ENCODE results near the gene GTF2F1.
"Not testable (repeated sequence)": the region's sequence is repeated elsewhere in the genome, so short reads cannot be mapped to it uniquely, and the experiment has no call there.

The GTF2F1 gene

DNA sequence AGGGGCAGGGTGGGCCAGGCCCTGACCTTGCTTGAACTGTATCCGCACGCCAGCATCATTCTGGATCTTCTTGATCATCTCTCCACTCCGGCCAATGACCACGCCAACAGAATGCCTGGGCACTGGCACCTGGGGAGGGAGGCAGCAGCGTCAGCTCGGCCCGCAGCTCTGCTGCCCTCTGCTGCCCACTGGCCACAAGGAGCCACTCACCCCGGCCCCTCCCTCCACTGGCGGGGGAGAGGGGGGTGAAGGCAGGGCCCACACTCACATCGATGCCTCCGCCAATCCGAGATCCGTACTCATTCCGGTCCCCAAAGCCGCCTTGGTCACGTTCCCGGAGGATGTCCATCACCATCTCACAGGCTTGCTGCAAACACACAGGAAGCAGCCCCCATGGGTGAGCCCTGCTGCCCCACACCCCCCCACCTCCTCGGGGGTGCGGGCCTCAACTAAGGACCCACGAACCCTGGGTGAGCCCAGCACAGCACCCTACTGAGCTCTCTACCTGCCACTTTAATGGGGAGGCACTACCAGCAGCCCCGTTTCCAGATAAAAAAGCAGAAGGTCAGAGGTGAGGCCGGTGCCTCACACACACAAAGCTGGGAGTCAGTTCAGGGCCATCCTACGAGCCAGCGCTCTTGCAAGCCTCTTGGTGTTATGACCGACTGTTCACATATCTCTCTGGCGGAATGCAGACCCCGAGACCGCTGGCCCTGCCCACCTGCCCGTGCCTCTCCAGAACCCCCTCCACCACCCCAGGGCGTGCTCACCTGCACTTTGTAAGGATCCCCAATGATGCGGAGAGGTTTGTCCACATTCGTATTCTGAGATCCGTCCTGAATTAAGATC lies 25.0 kb upstream of the GTF2F1 start:
- no peak for DNase-seq (ENCODE audit: low read depth)

DNA sequence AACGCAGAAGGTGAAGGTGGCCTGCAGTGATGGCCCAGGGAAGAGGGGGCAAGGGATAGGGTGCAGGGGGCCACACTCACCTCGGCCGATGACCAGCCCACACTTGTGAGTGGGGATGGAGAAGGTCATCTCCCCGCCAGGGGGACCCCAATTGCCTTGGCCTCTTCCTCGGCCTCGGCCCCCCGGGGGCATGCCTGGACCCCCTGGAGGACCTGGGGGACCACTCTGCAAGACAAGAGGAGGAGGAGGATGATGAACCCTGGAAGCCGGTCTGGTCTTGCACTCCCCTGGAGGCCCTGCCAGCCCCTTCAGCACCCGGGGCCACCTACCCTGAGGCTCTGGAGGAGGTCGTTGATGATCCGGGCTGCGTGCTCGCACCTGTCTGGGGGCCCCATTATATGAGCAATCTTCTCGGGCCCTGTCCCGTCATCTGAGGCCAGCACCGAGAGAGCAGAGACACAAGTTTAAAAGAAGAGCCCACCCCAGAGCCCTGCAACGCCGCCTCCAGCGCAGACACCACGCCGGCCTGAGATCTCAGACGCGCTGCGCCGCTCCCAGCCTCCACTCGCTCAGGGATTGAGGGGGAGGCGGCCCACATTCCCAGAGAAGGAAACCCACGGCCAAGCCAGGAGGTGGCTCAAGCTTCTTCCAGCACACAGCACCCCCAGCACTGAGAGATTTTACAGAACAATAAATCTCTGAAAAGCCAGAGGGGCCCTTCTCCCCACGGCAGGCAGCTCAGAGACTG lies 23.9 kb upstream of the GTF2F1 start:
- DNase-seq (ENCODE audit: low read depth) = no peak

DNA sequence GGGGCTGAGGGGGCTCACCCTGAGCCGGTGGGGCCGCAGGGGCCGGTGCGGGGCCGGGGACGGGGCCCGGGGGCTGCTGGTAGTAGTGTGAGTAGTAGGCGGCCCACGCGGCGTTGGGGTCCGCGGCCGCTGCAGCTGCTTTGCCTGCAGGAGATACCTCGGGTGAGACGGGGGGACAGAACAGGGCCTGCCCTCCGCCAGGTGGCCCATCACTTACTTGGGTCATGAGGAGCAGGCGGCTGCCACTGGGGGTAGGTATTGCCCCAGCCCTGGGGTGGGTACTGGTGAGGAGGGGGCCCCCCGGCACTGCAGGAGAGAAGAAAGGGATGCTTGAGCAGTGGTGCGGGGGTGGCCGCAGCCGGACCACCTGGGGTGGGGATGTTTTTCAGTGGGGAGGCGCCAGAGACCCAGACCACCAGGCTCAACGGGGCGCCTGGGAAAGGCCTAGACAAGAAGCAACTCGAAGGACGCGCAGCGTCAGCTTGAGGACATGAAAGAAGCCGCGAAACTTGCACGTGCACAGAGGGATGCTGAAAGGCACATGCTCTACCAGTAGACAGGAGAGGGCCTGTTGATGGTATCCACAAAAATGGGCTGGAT lies 22.7 kb upstream of the GTF2F1 start:
- no peak for DNase-seq (ENCODE audit: low read depth)

DNA sequence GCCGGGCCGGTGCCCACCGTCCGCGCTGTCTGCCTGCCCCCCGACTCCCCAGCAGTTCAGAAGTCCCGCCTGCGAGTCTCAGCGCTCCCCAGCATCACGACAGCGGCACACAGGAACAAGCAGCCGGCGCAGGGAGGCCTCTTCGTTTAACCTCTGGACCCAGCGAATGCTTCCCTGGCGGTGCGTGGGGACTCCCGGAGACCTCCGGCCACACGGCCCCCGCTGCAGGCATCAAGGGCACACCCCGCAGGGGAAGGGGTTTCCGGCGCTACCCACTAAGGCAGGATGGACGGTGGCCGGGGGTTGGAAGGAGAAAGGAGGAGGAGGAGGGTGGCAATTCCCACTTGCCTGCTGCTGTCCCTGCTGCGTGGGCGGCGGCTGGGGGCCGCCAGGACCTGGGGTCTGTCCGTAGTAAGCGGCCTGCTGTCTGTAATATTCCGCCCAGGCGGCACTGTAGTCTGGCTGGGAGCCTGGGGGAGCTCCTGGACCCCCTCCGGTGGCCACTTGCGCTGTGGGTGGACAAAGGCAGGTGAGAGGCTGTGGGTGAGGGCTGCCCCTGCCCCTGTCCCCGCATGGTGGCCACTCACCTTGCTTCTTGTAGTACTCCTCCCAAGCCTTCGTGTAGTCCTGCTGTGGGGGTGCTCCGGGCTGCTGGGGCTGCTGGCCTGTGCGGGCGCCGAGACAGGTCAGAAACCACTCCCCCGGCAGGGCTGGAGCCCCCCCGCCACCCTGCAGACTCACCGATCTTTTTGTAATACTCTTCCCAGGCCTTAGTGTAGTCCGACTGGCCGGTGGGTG lies 22.0 kb upstream of the GTF2F1 start:
- DNase-seq (ENCODE audit: low read depth) = no peak

DNA sequence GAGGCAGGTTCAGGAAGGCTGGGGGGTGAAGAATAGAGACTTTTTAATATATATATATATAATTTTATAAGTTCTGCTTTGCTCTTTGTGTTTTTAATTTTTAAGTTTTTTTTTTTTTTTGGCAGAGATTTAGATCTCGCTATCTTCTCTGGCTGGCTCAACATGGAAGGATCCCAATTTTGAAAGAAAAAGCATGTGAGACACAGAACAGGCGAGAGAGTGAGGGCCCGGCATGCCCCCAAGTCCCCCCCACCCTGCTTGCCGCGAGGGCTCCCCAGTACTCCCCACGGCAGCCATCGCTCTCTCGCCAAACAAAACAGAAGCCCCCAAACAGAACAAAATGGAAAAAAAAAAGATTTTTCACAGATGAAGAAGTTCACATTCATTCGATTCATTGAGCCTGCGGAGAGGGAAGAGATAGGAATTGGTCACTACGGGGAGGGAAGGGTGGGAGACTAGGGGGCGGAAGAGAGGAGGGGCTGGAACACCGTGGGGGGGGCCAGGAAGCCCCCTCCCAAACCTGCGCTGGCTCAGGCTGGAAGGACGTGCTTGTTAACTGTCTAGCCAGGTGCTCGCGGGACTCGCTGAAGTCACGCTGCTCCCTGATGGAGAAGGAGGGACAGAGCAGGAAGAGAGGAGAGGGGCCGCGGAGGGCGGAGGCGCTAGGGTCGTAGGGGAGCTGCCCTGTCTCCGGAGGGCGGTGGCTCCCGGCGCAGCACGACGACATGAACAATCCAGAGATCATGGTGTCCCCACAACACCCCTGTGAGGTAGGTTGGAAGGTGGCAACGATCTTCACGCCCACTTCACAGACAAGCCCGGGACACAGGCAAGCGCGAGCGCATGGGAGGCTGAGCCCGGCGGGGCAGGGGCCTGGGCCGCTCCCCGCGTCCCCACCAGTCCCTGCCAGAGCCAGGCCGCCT lies 21.0 kb upstream of the GTF2F1 start:
- no peak for DNase-seq (ENCODE audit: low read depth)

DNA sequence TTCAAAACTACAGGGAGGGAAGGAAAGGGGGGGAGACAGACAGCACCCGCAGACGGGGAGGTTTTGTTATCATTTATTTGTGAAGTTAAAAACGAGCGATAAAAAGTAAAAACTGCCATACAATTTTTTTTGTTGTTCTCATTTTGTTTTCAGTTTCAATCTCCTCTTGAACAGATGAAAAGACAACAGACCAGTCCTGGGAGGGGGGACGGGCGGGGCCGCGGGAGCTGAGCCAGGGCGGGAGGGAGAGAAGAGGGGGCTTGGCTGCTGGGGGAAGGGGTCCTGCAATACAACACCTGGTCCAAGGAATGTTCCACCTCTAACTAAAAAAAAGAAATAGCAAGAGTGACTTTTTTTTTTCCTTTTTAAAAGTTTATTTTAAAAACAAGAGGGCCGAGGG lies 20.3 kb upstream of the GTF2F1 start:
- no peak for DNase-seq (ENCODE audit: low read depth)

DNA sequence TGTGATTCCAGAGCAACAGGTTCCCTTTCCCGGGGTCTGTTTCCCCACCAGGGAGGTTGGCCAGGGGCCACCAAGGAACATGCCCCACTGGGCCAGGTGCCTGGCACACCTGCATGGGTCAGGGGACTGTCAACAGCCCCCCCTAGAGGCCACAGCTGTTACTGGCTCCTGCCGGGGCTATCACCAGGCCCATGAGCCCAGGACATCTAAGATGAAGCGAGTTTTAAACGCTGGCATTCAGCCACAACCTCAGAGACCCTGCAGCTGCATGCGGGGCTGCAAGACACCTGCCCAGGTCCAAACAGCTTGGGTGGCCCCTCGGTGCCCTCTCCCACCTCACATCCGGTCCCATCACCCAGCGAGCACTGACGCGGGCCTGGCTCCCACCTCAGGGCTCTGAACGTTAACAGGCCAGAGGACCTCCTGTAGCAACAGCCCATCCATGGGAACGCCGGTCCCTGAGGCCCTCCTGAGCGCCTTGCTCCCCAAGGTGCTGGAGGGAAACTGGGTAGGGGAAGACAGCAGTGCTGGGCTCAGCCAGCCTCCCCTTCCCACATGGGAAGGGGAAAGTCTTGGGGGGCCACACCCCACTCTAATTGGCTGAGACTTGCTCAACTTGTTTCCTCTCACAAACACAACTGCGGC lies 19.6 kb upstream of the GTF2F1 start:
- no peak for DNase-seq (ENCODE audit: low read depth)

DNA sequence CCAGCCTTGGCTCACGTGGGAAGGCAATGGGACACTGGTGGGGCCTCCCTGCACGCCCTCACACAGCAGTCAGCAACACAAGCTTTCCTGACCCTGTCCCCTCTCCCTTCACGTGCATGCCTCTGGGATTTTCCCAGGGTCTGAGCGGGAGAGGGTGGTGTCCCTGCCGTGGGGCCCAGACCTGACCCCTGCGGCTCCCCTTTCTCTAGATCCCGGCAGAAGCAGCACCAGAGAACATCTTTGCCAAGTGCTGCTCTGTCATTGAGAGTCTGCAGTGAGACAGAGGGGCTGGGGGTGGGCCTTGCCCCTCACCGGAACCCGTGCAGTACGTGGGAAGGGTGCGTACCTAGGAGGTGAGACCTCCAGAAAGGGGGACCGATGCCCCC lies 19.1 kb upstream of the GTF2F1 start:
- DNase-seq (ENCODE audit: low read depth) = no peak

DNA sequence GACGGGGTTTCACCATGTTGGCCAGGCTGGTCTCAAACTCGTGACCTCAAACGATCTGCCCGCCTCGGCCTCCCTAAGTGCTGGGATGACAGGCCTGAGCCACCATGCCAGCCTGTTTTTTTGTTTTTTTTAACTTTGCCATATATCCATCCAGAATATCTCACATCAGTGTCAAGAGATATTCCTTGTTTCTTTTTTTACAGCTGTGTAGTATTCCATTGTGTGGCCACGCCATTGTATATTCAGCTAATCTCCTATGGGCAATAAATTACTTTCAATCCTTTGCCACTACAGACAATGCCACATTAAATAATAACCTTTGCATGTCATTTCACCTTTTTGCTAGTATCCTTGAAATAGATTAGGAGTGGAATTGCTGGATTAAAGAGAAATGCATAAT lies 16.4 kb upstream of the GTF2F1 start:
- no peak for DNase-seq (ENCODE audit: low read depth)

DNA sequence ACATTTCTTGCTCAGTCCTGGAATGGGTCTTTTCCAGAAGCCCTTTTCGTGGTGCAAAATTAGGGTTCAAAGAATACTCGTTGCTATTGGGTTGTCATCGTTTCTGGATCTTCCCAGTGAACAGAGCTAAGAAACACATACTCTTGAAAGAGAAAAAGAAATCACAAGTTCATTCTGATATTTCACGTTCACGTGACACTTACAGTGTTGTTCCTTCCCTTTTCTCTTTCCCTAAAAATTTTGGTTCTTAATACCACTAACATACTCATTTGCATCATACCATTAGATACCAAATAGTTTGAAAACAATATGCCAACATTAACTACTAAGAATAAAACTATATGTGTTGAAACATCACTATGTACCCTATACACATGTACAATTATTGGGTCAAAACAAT lies 13.4 kb upstream of the GTF2F1 start:
- DNase-seq (ENCODE audit: low read depth) = no peak

DNA sequence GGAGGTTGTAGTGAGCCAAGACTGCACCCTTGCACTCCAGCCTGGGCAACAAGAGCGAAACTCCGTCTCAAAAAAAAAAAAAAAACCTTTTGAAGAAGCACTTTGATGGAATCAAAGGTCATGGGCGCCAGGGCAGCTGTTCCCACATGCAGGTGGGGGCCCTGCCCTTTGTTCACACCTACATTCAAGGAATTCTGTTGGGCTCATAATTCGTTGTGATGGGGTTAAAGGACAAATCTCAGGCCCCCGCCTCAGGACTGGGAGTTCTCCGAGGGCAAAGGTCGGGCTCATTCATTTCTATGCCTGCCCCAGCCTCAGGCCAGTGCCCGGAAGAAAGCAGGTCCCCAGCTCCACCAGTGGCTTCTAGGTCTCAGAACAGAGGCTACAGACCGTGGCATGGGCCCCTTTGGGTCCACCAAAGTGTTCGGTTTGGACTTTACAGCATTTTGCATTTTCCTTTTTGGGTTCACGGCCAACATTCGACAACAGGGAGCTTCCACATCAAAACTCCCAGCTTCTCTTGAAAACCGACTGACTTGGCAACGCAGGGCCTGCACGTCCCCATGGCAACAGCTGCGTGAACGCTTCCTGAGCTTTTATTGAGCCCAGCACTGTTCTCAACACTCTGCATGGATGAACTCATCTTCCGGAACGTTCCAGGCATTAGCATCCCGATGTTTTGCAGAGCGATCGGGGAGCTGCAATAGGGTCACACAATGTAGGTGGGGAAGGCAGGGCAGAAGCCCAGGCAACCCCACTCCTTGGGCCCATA lies 10.1 kb upstream of the GTF2F1 start:
- no peak for DNase-seq (ENCODE audit: low read depth)

DNA sequence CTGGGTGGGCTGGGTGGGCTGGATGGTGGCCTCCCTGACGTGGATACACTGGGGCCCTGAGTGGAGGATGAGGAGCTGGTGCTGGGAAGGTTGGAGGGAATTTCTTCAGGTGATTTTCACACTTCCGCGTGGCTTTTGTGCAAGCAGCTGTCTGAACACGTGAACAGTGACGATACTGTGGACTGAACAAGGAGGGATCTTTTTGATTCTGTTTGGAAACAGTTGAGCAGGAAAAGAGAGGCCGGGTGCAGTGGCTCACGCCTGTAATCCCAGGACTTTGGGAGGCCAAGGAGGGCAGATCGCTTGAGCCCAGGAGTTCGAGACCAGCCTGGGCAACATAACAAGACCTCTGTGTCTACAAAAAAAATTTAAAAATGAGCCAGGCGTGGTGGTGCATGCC lies 9.1 kb upstream of the GTF2F1 start:
- DNase-seq (ENCODE audit: low read depth) = no peak

DNA sequence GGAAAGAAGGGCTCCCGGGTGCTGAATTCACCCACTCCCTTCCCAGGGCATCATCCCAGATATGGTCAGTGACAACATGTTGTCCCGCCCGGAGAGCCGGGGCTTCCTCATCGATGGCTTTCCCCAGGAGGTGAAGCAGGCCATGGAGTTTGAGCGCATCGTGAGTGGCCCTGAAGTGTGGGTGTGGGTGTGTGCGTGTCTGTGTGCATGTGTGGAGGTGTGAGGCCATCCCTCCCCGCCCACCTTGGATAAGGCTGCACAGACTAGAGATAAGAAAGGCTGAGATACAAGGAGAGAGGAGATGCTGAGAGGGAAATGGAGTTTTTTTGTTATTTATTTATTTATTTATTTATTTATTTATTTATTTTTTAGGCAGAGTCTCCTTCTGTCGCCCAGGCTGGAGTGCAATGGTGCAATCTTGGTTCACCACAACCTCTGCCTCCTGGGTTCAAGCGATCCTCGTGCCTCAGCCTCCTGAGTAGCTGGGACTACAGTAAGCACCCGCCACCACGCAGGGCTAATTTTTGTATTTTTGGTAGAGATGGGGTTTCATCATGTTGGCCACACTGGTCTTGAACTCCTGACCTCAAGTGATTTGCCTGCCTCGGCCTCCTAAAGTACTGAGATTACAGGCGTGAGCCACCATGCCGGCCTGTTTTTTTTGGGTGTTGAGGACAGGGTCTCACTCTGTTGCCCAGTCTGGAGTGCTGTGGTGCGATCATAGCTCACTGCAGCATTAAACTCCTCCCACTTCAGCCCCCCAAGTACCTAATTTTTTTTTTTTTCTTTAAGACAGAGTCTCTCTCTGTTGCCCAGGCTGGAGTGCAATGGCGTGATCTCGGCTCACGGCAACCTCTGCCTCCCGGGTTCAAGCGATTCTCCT lies 7.3 kb upstream of the GTF2F1 start:
- DNase-seq (ENCODE audit: low read depth) = not testable (repeated sequence)

DNA sequence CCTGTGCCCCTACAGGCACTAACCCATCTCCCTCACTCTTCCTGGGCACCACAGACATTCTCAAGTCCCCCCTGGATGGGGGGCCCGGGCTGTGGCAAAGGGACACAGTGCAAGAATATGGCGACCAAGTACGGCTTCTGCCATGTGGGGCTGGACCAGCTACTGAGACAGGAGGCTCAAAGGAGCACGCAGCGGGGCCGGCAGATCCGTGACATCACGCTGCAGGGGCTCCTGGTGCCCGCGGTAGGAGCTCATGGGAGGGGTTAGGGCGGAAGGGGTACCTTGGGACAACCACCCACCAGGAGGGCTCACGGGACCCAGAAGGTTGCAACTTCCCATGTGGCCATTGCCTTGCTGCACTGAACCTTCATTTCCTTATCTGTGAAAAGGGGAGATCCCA lies 3.3 kb upstream of the GTF2F1 start:
- no peak for DNase-seq (ENCODE audit: low read depth)

DNA sequence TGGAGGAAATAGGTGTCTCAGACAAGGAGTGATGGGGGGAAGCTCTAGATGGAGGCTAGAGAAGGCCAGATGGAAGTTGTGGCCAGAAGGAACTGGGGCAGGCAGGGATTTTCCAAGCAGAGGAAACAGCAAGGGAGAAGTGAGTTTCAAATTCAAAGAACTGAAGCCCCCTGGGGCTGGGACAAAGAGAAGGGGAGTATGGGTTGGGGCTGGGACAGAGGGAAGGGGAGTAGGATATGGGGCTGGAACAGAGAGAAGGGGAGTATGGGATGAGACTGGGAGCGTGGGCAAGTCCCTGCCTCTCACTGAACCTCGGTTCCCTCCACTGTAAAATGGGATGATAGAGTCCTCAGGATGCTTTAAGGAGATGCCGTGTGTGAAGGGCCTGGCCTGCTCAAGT lies 1.9 kb upstream of the GTF2F1 start:
- DNase-seq (ENCODE audit: low read depth) = no peak

DNA sequence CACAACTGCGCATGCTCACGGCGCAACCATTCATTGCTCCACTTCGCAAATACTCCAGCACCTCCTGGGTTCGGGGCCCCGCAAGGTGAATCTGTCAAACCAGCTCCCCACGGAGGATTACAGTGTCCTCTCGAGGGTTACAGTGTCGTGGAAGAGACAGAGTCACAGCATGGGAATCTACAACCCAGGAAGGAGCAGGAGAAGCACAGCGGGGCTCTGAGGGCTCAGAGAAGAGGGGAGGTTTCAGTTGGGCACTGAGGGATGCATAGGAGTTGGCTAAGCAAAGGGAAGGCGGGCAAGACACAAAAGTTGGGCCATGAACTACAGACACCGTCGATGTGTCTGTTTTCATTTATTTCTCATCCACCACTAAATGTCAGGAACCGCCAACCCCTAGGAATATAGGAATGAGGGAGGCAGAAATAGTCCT lies 1.0 kb upstream of the GTF2F1 start:
- DNase-seq (ENCODE audit: low read depth) = peak; percentile 41

DNA sequence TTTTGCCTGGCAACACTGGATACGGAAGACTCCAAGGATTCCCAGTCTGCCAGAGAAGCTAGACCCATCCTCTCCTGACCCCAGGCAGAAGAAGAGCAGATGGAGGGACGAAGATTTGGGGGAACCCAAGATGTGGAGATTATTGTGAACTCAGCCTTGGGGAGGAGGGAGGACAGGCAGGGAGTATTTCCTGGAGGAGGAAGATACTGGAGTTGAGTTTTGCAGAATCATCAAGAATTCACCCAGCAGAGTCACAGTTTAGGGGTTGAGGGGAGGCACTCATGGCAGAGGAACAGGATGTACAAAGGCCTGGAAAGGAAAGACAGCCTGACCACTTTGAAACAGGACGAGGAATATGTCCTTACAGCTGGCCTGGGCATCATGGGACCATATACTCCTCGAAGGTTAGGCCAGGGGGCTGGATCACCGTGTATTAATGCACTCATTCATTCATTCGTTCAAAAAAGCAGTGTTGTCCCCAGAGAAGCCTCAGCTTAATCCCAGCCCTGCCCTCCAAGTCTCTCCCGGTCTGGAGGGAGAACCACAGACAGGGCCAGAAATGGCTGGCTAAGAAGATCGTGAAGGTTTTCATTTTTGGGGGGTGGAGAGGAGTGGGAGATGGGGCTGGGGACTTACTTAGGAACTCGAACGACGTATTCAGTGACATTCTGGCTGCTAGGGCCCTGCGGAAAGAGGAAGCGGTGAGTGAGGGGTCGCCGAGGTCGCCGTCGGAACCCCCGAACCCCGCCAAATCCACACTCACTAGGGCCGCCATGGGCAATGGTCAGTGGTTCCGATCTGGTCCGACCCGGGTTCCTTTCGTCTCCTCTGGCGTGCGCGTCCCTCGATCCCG lies 517 bp downstream of the GTF2F1 start:
- DNase-seq (ENCODE audit: low read depth) = no peak

DNA sequence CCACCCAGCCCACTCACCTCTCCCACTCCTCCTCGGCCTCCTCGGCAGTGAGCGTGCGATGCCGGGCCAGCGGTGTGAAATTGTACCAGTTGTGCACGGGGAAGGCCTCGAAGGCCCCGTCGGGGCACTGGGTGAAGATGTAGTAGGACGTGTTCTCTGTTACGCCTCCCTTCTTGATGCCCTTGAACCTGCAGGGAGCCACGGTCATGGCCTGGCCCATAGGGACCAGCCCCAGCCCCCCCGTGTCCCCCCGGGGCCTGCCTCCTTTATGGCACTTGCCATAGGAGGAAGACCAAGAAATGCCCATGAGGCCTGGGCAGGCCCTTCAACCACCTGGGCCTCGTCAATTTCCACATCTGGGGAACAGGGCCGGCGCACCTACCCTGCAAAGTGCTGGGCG lies 5.6 kb downstream of the GTF2F1 start:
- no peak for DNase-seq (ENCODE audit: low read depth)

Data from stimulated activated CD8-positive, alpha-beta memory T cell treated with anti-CD3 and anti-CD28 coated beads, Interleukin-15, amount 100 ng/mL, for 24 hours (primary cell).